Tibial nerve (tissue), 4 donors: ENCODE results near the gene ELMO3. TPM values are rescaled to one million over a fixed set of nuclear protein-coding genes. Genes with fewer than 3 reads are reported as not detected.

ENCODE experiments used
- DNase-seq, 2 donors: peaks; one replicate each; pipeline ENCODE4 v3.0.0-alpha.2; 2019; ENCODE audit warnings: low spot score in 2 of 2
- H3K27ac ChIP-seq, 4 donors: fragments of 200-600 bp; sonication (generic) in 3 of 4; one replicate each; pipeline ENCODE4 v1.5.1; 2017 to 2019; ENCODE audit warnings: mild to moderate bottlenecking in 1 of 4
- H3K27me3 ChIP-seq, 2 donors: fragments of 200-600 bp; sonication (generic) in 1 of 2; one replicate each; pipeline versions ENCODE4 v1.5.1 to v1.6.0; 2017 to 2019
- H3K36me3 ChIP-seq, 3 donors: fragments of 200-600 bp; sonication (generic); one replicate each; pipeline ENCODE4 v1.5.1; 2018 to 2019
- H3K4me1 ChIP-seq, 4 donors: fragments of 200-600 bp; sonication (generic) in 3 of 4; one replicate each; pipeline ENCODE4 v1.5.1; 2017 to 2019
- H3K4me3 ChIP-seq, 4 donors: fragments of 200-600 bp; sonication (generic) in 3 of 4; one replicate each; pipeline ENCODE4 v1.5.1; 2017 to 2019; ENCODE audit warnings: mild to moderate bottlenecking in 1 of 4, moderate library complexity in 1 of 4
- H3K9me3 ChIP-seq, 4 donors: fragments of 200-600 bp; sonication (generic) in 3 of 4; one replicate each; pipeline ENCODE4 v1.5.1; 2017 to 2019
- EP300 ChIP-seq, 2 donors: sonication (generic); formaldehyde crosslinking; IDR thresholded peaks; one replicate each; pipeline ENCODE4 v1.6.1; 2017; ENCODE audit warnings: antibody characterized with exemption in 2 of 2, mild to moderate bottlenecking in 1 of 2
- POLR2A ChIP-seq, 2 donors: fragments of 450-650 bp; IDR thresholded peaks; one replicate each; pipeline ENCODE4 v1.6.1; 2017; ENCODE audit warnings: antibody characterized with exemption in 2 of 2, mild to moderate bottlenecking in 2 of 2, moderate library complexity in 2 of 2
- WGBS, 2 donors: methylation state at CpG; one replicate each; pipeline ENCODE4 v1.1.5; 2018; 5-methylcytosine and 5-hydroxymethylcytosine counted together
- total RNA-seq, 4 donors: library from RNA; depleted of rRNA; stranded (reverse); fragments of >200 nt; gene quantifications; one replicate each; pipeline ENCODE4 v1.1.0, GENCODE V29; 2016
- TF ChIP-seq, protein P1 (sequence below), 5 experiments: fragments of 200-600 bp in 3 of 5; fragments of 450-650 bp in 2 of 5; sonication (generic) in 3 of 5; IDR thresholded peaks; one replicate each; pipeline ENCODE4 v1.5.1; 2016 to 2019; ENCODE audit warnings: antibody characterized with exemption in 5 of 5, mild to moderate bottlenecking in 3 of 5, moderate library complexity in 2 of 5

Gene ELMO3, protein sequence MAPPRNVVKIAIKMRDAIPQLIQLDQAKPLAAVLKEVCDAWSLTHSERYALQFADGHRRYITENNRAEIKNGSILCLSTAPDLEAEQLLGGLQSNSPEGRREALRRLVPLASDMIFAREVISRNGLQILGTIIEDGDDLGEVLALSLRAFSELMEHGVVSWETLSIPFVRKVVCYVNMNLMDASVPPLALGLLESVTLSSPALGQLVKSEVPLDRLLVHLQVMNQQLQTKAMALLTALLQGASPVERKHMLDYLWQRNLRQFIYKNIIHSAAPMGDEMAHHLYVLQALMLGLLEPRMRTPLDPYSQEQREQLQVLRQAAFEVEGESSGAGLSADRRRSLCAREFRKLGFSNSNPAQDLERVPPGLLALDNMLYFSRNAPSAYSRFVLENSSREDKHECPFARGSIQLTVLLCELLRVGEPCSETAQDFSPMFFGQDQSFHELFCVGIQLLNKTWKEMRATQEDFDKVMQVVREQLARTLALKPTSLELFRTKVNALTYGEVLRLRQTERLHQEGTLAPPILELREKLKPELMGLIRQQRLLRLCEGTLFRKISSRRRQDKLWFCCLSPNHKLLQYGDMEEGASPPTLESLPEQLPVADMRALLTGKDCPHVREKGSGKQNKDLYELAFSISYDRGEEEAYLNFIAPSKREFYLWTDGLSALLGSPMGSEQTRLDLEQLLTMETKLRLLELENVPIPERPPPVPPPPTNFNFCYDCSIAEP
- 10 to 100 TPM in 1 of 4 donors, 1 to 10 TPM in 3; 2.4 to 14.4 (median 4.4) TPM for total RNA-seq

DNA sequence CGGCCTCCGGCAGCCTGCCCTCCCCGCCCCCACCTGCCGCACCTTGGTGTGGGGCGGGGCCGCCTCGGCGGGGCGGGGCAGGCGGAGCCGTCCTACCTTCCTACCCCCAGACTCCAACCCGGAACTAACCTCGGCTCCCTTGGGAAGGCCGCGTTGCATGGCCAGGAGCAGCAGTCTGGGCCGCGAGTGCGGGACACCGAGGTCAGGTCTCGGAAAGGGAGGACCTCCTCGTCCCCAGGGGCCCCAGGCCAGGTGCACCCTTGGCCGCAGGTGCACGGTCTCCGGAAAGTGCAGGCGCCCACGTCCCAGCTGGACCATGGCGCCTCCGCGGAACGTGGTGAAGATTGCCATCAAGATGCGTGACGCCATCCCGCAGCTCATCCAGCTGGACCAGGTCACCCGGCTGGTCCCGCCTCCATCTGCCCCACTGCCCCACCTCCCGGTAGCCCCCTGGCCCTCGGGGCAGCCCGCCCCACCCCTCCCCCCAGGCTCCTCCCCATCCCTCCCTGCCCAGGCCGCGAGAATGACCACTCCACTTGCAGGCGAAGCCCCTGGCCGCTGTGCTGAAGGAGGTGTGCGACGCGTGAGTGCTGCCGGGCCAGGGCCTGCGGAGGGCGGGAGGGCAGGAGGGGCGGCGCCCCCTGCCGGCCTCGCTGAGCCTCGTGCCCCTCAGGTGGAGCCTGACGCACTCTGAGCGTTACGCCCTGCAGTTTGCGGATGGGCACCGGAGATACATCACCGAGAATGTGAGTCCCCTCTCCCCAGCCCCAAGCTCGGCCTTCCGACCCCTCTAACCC is at the start of gene ELMO3:
TSS of gene ELMO3 (plus strand) at position 121 of the 797 bp plus-strand sequence. CDS start at position 317, 196 bp downstream.
- Histone ChIP-seq H3K9me3 (no peaks in the 10 kb centered on the region), H3K27me3 (no peaks in the 10 kb centered on the region), H3K4me3 (peak within 1 kb of the TSS in 2 of 4 donors; percentile 29 to 30), H3K36me3 (peaks cover 2 to 88% (median 27%) of the 10 kb centered on the region in 3 donors), H3K27ac (peak within 1 kb of the TSS in 2 of 4 donors; percentile 36 to 67), H3K4me1 (peaks cover 0 to 44% (median 13%) of the 10 kb centered on the region in 4 donors)
- DNase-seq = no peak
- no peak for TF ChIP-seq EP300 (IDR thresholded peaks at IDR 0.05)
- TF ChIP-seq, protein P1, sequence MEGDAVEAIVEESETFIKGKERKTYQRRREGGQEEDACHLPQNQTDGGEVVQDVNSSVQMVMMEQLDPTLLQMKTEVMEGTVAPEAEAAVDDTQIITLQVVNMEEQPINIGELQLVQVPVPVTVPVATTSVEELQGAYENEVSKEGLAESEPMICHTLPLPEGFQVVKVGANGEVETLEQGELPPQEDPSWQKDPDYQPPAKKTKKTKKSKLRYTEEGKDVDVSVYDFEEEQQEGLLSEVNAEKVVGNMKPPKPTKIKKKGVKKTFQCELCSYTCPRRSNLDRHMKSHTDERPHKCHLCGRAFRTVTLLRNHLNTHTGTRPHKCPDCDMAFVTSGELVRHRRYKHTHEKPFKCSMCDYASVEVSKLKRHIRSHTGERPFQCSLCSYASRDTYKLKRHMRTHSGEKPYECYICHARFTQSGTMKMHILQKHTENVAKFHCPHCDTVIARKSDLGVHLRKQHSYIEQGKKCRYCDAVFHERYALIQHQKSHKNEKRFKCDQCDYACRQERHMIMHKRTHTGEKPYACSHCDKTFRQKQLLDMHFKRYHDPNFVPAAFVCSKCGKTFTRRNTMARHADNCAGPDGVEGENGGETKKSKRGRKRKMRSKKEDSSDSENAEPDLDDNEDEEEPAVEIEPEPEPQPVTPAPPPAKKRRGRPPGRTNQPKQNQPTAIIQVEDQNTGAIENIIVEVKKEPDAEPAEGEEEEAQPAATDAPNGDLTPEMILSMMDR (IDR thresholded peaks at IDR 0.05) = peak in 2 of 5 experiments; percentile 4 to 28
- WGBS, 2 donors = 41 to 42% methylated on average over 40 to 47 of the region's 61 CpGs

DNA sequence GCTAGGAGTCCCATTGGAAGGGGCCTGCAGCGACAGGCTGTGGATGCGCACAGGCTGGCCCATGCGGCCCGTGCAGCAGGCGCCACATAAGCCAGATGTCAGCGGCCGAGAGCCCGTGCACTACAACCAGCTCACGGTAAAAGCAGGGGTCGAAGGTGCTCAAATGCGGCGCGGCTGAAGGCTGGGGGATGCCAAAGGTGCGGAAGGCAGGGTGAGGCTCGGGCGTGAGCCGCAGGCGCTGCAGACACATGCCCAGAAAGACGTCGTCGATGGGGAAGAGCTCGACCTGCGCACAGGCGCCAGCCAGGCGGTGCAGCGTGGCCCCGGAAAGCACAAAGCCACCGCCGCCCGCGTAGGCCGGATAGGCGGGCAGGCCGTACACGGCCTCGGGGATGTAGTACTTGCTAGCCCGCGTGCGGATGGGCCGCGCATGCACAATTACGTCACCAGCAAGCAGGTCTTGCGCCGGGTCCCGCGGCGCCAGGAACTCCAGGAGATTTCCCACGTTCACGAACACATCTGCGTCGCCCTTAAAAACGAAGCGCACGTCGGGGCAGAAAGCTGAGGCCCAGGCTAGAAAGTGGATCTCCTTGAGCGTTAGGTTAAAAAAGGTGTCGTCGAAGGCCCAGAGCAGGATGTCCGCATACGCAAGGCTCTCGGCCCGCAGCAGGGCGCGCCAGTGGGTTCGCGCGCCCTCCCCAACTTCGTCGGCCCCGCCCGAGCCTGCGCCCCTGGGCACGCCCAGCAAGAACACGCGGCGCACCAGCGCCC is 49.5 kb upstream of the ELMO3 start:
- peak overlapping the region in 1 of 4 donors; percentile 67 for H3K4me3 ChIP-seq
- H3K9me3 ChIP-seq = no peaks in the 10 kb centered on the region
- peaks cover 0 to 19% of the 10 kb centered on the region in 2 donors for H3K27me3 ChIP-seq
- DNase-seq = no peak
- peaks cover 0 to 54% (median 19%) of the 10 kb centered on the region in 3 donors for H3K36me3 ChIP-seq
- H3K27ac ChIP-seq = no peak overlapping the region
- no peak for TF ChIP-seq EP300 (IDR thresholded peaks at IDR 0.05)
- TF ChIP-seq POLR2A (IDR thresholded peaks at IDR 0.05) = no peak
- TF ChIP-seq, protein P1 (IDR thresholded peaks at IDR 0.05) = no peak
- H3K4me1 ChIP-seq = peaks cover 0 to 22% (median 7%) of the 10 kb centered on the region in 4 donors
- WGBS, 2 donors = 76 to 77% methylated on average over 51 to 61 of the region's 77 CpGs

DNA sequence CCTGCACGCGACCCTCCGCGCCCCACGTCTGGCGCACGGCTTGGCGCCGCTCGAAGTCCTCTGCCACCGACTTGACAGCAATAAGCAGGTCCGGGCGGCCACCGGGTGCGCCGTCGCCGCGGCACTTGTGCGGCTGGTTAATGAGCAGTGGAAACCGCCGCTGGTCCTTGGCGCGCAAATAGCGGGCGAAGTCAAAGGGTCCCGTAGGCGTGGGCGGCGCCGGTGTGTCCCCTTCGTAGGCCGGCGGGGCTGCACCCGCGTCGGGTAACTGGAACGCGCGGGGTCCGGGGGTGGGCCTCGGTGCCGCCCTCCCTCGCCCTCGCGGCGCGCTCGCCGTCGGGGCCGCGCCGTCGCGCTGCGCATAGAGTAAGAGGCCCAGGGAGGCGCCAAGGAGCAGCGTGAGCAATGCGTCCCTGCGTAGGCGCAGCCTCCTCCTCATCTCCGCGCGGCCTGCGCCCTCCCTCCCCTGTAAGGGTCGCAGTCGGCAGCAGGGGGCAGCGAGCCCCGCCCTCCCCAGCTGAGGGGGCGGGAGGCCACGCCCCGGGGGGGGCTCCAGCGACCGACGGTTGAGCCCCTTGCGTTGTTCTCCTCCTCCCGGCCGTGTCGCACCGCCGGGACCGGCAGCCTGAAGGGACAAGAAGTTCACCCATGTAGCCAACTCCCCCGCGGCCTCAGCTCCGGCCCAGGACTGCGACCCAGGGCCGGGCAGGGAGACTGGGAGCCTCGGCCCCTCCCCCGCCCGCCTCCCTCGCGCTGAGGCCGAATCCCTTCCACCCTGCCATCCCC is 48.7 kb upstream of the ELMO3 start:
- H3K4me3 ChIP-seq = peak overlapping the region; percentile 36 to 67 (median 47)
- DNase-seq = no peak
- TF ChIP-seq EP300 (IDR thresholded peaks at IDR 0.05) (no peak), POLR2A (IDR thresholded peaks at IDR 0.05) (no peak)
- TF ChIP-seq, protein P1 (IDR thresholded peaks at IDR 0.05) = no peak
- peaks cover 0 to 23% of the 10 kb centered on the region in 2 donors for H3K27me3 ChIP-seq
- WGBS, 2 donors = 4% methylated on average over 39 to 42 of the region's 94 CpGs
- peak overlapping the region; percentile 43 to 87 (median 69) for H3K27ac ChIP-seq
- peaks cover 0 to 46% (median 13%) of the 10 kb centered on the region in 3 donors for H3K36me3 ChIP-seq
- peaks cover 0 to 30% (median 13%) of the 10 kb centered on the region in 4 donors for H3K4me1 ChIP-seq
- H3K9me3 ChIP-seq = no peaks in the 10 kb centered on the region

DNA sequence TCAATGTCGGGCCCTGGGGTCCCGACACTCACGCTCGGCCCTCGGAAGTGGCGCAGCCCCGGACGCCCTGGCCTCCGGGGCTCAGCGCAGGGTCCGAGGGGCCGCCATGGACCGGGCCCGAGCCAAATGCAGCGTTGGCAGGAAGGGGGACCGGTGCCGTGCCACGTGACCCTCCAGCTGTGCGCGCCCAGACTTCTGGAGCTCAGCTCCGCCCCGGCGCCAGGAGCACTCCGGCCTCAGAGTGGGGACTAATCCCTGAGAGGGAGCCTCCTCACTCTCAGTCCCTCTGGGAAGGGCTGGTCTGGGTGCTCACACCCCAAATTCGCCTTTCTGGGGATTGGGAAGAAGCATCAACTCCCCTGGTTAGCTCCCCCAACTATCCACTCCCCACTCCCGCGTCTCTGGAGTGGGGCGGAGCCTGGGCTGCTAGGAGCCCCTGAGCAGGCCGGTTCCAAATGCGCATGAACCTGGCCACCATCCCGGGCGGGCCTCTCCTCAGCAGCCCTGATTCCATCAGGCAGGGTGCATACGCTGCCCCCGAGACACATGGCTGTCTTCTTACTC is 48.0 kb upstream of the ELMO3 start, which contains the start of gene B3GNT9:
TSS of gene B3GNT9 (minus strand) at position 166 of the 564 bp plus-strand sequence. CDS start 513 bp downstream, outside the sequence.
- peak; percentile 47 to 56 for DNase-seq
- Histone ChIP-seq H3K36me3 (peaks cover 0 to 40% (median 6%) of the 10 kb centered on the region in 3 donors), H3K27me3 (peaks cover 0 to 23% of the 10 kb centered on the region in 2 donors), H3K27ac (peak within 1 kb of the TSS; percentile 43 to 87 (median 69)), H3K4me3 (peak within 1 kb of the TSS; percentile 36 to 67 (median 47)), H3K4me1 (peaks cover 0 to 37% (median 19%) of the 10 kb centered on the region in 4 donors), H3K9me3 (no peaks in the 10 kb centered on the region)
- 2 to 3% methylated on average over 15 to 28 of the region's 34 CpGs for WGBS, 2 donors
- peak in 1 of 2 donors; percentile 9 for TF ChIP-seq EP300 (IDR thresholded peaks at IDR 0.05)
- TF ChIP-seq POLR2A (IDR thresholded peaks at IDR 0.05) = no peak
- TF ChIP-seq, protein P1 (IDR thresholded peaks at IDR 0.05) = no peak
